Epidermal melanocyte (primary cell): Measurements from ENCODE around the gene AMN.
A peak's percentile ranks its signal among the peaks of the same experiment; 100 is the strongest.

Experiments used
- DNase-seq: peaks from one replicate; pipeline ENCODE4 v3.0.0; 2011; ENCODE audit warnings: low spot score; ENCODE audit not compliant: insufficient read length

Gene AMN

DNA sequence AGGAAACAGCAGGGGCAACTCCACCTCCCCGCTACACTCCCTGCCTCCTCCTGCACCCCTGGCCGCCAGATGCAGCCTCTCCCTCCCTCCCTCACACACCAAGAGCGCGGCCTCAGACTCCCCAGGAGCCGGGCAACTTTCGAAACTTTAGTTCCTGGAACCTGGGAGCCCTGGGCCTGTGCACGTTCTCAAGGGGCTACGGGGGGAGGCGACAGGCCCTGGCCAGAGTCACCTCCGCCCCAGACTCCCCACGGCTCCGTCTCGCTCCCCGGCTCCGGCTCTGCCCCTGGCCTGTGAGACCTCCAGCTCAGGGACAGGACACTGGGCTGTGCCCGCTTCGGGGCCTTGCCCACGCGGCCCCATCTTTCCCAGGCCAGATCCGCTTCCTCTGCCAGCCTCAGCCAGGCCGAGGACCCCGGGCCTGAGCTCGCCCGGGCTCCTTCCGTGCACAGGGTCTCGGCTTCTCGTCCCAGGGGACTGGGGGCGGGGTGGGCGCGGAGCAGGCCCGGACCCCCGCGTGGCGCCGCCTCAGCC is 5.5 kb downstream of the AMN start:
- no peak for DNase-seq

DNA sequence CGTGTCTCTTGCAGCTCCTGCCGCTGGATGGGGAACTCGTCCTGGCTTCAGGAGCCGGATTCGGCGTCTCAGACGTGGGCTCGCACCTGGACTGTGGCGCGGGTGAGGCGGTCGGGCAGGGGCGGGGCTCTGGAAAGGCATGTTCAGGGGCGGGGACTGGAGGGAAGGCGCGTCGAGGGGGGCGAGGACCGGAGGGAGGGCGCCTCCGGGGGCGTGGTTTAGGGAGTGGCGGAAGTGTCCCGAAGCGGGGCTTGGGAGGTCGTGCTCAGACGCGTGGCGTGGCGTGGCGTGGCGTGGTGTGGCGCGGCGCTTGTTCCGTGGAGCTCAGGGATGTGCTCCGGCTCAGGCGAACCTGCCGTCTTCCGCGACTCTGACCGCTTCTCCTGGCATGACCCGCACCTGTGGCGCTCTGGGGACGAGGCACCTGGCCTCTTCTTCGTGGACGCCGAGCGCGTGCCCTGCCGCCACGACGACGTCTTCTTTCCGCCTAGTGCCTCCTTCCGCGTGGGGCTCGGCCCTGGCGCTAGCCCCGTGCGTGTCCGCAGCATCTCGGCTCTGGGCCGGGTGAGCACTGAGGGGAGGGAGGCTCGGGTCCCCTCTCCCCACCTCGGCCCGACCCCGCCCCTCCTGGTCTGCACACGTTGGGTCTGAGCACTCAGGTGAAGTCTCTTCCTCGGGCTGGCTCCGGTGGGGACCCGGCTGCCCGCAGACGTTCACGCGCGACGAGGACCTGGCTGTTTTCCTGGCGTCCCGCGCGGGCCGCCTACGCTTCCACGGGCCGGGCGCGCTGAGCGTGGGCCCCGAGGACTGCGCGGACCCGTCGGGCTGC is 6.2 kb downstream of the AMN start:
- DNase-seq: no peak

DNA sequence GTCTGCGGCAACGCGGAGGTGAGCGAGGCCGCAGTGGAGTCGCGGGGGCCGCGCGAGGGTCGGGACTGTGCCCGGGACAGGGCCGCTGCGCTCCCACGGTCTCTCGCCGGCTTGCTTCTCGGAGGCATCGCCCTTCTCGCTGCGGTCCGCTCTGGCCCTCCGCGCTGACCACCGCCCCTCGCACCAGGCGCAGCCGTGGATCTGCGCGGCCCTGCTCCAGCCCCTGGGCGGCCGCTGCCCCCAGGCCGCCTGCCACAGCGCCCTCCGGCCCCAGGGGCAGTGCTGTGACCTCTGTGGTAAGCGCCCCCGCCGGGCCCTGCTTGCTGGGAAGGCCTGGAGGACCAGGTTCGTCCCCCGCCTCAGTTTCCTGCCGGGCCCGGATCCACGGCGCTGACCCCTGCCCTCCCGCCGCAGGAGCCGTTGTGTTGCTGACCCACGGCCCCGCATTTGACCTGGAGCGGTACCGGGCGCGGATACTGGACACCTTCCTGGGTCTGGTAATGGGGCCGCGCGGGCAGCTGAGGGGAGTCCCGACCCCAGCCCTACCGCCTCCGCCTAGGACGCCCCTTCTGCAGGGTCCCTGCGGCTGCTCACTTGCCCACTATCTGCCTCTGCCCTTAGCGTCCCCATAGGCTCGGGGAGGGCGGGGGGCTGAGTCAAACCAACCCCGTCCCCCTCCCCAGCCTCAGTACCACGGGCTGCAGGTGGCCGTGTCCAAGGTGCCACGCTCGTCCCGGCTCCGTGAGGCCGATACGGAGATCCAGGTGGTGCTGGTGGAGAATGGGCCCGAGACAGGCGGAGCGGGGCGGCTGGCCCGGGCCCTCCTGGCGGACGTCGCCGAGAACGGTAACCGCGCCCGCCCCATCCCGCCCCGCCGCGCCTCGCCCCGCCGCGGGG is 7.0 kb downstream of the AMN start:
- no peak for DNase-seq

DNA sequence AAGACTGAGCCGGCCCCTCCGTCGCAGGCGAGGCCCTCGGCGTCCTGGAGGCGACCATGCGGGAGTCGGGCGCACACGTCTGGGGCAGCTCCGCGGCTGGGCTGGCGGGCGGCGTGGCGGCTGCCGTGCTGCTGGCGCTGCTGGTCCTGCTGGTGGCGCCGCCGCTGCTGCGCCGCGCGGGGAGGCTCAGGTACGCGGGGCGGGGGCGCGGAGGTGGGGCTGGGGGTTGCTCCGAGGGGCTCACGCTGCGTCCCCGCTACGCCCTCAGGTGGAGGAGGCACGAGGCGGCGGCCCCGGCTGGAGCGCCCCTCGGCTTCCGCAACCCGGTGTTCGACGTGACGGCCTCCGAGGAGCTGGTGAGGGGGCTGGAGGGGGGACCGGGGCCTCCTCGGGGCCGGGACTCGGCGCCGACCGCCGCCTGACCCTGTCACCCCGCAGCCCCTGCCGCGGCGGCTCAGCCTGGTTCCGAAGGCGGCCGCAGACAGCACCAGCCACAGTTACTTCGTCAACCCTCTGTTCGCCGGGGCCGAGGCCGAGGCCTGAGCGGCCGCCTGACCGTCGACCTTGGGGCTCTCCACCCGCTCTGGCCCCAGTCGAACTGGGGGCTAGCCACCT is 7.8 kb downstream of the AMN start:
- no peak for DNase-seq

DNA sequence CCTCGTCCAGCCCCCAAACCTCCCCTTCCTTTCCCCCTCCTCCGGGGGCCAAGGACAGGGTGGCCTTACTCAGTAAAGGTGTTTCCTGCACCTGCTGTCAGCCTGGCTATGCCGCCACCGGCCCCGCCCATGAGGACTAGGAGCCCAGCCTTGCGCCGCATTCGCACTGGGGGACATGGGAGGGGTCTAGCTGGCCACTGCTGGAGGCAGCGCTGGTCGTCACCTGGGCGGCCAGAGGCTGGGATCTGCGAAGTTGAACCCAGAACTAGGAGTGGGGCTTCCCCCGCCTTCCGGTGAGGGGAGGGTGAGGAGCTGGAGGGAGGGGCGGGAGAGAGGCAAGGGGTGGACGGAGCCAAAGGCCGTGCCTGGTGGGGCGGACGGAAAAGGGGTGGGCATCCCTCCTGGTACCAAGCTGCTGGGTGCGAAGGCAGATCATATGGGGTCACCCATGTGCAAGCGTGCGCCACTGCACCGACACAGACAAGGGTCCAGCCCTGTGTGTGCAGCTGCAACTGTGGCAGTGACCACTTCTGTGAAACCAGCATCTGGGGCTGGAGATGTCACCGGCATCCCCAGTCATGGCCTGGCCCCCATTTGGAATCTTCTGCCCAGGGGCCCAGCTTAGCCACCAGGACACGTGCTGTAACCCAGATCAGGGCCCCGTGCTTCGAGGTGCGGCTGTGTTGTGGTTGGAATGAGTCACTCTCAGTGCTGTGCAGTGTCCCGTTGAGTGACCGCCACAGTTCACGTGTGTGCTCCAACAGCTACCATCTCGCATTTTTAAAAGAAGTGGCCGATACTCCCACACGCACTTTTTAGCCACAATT is 8.5 kb downstream of the AMN start:
- DNase-seq: no peak

DNA sequence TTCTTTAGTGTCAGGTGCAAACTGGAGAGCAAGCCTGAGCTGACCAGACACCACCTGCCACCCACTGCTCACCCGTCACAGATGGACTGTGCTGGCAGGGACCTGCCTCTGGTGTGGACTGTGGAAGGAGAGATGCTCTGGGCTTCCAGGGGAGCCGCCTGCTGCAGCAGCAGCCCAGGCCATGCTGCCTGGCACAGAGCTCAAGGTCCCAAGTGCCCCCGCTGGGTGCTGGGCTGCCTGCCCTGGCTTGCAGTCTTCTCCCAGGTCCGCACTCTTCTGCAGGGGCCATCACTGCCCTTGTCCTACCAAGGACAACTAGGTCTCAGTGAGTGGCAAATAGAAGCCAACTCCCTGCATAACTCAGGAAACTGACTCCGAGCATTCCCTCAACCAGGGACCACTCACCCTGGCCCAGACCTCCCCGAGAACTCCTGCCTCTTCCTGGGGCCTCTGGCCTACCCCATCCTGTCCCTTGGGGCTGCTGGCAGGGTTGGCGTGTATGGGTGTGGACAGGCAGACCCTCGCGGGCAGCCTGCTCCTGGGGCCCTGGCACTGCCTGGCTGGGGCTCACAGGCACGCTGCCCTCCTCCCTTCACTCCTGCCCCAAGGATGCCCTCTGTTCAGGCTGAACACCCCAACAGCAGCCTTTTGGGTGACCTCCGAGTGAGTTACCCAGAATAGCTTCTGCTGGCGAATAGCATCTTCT is 9.3 kb downstream of the AMN start:
- DNase-seq: no peak

DNA sequence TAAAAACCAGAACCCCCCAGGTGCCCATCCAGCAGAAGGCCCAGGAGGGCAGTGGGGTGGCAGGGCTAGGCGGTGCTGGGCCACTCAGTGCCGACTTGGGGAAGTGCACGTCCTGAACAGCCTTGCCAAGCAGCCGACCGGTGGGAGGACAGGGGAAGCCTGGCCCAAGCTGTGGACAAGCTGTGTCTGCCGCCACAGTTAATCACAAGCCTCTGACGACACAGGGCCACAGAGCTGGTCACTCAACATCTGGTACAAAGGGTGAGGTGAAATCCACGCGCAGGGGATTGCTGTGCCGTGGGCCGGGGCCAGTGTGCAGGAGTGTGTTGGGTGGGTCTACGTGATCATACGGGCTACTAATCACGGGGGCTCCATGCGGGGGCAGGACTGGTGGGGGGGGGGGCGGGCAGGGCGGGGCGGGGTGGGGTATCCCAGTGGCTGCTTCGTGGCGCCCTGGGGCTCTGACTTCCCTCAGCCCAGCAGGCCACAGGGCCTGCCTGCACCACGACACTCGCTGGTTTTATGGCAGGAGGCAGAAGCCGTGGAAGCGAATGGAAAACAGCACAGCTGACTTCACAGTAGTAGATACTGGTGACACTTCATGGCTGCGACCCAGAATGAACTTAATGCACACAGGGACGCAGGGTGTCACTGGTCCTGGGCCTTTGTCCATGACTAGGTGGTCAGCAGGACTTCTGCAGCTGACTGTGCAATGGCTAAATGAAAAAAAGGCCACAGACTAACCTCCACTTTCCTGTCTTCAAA is 10.2 kb downstream of the AMN start:
- peak; percentile 11 for DNase-seq

DNA sequence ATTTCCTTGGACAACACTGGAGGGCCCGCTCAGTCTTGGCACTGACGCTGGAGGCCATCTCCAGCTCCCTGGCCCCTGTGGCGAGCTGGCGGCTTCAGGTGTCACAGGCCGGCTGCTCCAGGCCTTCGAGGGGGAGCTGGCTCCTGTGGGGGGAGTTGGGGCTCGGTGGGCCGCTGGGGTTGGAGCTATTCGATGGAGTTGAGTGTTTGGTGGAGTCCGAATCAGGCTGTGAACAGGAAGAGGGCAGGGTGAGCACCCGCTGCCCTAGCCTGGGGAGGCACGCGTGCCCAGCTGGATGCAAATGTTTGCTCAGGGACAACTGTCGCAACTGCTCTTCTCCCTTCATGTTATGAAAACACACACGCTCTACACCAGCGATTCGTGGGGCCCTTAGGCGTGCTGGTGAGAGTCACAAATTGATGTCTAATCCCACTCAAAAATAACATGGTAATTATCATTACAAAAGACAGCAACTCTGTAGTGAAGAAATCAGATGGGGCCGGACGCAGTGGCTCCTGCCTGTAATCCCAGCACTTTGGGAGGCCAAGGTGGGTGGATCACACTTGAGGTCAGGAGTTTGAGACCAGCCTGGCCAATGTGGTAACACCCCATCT is 11.3 kb downstream of the AMN start:
- DNase-seq: peak; percentile 12

DNA sequence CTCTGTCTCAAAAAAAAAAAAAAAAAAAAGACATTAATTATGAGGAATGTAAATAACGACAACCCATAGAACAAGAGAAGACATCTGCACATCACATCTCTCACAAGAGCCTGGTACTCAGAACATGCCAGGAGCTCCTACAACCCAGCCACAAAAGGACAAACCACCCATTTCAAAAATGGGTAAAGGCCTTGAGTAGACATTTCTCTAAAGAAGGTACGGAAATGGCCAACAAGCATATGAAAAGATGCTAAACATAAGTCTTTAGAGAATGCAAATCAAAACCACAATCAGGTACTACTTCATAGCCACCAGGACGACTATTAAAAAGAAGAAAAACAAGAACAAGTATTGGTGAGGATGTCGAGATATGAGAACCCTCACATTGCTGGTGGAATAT is 13.3 kb downstream of the AMN start:
- DNase-seq: no peak

DNA sequence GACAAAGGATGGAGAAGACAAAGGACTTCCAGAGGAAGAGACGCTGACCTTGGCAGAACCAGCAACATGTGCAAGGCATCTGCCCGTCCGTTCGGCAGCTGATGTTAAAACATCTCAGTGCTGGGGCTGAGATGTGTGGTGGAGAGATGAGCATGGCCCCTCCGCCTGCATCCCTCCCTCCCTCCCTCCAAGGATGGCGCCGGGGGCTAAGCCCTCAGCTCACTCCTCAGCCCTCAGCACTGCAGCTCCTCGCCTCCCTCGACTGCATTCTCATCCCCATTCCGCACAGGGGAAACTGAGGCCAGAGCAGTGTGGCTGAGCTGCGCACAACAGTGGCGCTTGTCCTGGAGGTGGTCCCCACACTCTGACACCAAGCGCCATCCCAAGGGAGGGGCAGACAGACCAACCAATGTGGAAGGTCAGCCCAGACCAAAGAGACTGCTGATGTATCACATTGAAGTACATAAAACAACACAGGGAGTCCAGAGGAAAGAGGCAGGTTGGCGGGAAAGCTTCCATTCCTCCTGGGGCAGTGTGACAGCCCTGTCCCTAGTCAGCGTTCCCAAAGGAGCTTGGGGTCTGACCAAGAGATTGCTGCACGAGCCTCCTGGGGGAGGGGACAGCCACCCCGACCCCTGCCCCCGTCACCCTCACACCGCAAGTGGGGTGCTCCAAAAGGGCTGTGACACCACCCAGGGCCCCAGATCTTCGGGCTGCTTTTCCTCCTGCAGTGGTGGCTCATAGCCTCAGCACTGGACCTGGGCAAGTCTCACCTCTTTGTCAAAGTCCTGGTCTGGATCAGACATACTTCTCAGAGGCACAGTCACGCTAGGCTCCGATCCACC is 15.1 kb downstream of the AMN start:
- DNase-seq: no peak

DNA sequence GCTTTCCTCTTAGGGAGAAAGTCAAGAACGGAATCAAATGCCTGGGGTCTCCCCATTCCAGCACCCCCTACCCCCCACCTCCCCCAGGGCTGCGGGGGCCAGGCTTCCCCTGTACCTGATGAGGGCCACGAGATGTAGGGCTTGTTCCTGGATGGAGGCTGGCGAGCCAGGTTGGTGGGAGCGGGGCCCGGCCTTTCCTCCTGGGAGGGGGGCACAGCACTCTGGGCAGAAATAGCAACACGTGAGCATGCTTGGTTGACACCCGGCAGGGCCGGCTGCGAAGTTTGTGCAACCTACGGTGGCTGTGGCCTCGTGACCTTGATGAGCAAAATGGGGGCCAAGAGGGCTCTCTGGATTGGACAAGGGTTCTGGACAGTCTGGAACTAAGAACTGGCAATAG is 15.7 kb downstream of the AMN start:
- no peak for DNase-seq

DNA sequence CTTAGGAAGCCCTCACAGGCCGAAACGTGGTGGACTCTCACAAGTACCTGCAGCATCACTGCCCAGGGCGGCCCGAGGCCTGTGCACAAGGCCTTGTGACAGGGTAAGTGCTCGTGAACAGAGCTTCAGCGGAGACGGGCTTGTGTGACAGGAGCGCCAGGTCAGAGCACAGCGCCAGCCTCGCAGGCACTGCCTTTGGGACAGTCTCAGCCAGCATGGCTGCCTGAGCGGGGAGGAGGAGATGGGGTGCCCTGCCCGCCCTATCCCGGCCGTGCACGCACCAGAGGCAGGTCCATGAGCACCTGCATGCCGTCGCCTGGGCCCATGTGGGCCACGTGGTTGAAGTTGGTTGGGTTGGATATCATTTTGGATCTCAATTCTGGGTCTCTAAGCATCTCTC is 16.9 kb downstream of the AMN start:
- DNase-seq: no peak

DNA sequence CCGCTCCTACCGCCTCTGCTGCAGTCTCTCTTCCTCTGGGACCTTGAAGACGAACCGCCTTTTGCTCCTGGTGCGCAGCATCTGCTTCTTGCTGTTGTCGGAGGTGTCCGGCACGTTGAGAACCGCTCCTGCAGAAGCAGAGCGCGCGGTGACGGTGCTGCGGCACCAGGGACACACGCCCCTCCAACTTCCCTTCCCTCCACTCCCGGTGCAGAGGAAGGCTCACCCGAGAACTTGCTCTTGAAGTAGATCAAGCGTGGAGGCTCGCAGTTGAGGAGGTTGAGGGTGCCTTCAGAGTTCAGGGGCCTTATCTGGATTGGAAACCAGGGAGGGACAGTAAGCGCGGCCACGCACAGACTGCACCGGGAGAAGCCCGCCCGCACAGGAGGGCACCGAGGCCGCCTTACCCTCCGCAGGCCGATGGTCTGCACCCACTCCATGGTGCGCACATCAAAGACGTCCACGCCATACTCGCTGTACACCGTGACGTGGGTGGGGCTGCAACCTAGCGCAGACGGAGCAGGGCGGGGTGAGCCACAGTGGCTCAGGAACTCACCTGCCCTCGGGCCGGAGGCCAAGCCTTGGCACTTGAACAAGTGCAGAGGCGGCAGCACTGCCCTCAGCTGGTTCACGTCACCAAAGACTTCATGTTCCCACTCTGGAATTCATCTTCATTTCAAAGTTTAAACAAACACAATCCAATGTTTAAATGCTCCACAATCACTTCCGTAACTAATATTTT is 17.5 kb downstream of the AMN start:
- no peak for DNase-seq

DNA sequence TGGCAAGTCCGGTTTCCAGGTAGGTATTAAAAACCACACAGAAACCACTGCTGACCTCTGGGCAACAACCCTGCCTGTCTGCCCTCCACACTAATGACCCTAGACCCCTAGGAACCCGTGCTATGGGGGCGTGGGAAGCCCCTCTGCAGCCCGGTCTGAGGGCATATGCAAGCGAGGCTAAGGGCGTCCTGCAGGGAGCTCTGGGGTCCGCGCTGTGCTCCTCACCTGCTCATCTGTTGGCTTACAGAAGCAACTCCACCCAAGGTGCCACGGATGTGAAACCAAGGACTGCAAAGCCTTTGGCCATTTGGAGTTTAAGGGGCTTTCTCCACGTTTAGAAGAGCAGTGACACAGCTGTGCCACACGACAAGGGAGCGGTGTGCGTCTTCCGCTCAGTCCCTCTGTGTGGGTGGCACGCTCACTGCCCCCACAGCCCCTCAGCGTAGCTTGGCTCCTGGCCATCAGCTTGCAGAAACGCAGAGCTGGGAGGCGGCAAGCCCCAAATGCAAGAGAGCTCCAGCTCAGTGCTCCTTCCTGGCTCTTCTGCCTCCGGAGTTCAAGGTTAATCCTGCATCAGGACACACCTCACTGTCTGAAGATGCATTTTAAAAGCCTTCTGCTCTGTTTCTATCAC is 18.4 kb downstream of the AMN start:
- DNase-seq: no peak

DNA sequence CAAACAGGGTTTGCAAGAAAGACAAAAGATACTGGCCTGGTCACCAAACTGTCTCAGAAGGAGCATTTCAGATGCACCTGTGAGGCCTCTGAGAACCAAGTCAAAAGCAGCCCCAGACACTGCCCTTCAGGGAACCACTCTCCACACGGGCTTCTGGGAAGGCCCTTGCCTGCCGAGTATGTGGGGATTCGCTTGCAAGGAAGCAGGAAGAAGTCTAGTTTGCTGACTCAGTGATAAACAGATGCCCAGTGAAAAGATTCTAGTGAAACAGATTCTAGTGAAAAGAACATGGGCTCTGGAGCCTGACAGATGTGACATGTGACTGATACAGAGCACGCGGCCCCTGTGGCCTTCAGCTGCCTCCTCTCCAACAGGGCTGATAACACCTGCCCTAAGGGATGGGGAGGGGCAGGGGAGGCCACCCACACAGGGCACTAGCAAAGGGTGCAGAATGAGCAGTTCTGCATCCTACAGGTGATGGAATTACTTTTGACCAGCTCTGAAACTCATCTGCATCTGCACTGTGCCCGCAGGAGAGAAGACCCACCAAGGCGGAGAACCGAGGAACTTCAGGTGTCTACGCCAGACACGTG is 19.1 kb downstream of the AMN start:
- no peak for DNase-seq

DNA sequence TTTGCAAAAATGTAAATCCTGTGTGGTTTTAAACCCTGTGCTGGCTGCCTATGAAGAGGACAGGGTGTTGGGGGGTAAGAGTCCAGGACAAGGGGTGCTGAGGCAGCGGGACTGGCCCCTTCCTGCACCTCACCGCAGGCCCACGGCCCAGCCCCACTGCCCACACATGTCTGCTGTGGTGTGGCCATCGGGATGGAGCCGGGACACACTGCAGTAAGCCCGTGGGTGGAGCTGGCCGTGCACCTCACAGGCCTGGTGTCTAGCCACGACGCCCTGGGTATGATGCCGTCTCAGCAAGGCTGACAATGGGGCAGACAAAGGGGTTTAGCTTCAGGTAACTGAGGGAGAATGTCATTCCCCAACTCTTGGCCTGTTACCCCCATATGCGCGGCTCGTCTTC is 19.6 kb downstream of the AMN start:
- DNase-seq: no peak

DNA sequence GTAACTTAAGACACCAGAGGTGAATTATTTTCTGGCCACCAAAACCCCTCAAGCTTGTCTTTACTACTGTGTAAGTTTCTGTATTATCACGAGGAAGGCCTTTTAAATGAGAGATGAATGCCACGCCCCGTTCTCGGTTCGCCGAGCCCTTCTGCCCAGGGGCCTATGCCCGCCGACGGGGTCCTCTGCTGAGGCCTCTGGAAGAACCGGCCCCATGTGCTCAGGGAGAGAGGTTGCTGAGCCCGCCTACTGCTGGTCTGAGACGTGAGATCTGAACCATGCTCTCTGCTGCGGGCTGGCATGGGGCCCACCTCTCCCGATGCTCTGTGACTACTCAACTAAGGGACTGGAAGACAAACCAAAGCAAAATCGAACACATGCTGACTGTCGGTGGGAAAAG is 21.0 kb downstream of the AMN start:
- no peak for DNase-seq
